A549 (cell line): ENCODE measurements around the gene CDH6. TPM values are rescaled to one million over a fixed set of nuclear protein-coding genes. Genes with fewer than 3 reads are reported as not detected.

Source experiments
- ATAC-seq, 2 experiments: fragments of 200-7000 bp in 1 of 2; fragments of >200 bp in 1 of 2; cut with Nextera tagmentation in 1 of 2; cut with Tn5 transposase in 1 of 2; 3 replicates each; pipeline versions ENCODE4 v1.8.0 to v1.9.1; 2018 to 2020; ENCODE audit warnings: mild to moderate bottlenecking in 1 of 2, moderate library complexity in 1 of 2
- CTCF ChIA-PET: fragments of 300-600 bp; sonication (Branson Sonifier 250); formaldehyde crosslinking; extraction: SDS; loops from one replicate; lab custom pipeline; 2021; ENCODE audit warnings: antibody characterized with exemption, inconsistent platforms; lab: Yijun Ruan, JAX
- POLR2A ChIA-PET: fragments of 350-600 bp; formaldehyde crosslinking; extraction: SDS; loops from one replicate; lab custom pipeline; 2021; ENCODE audit warnings: antibody characterized with exemption, inconsistent platforms; lab: Yijun Ruan, JAX
- DNase-seq, 2 experiments: peaks; one replicate each; pipeline versions ENCODE4 v3.0.0 to v3.0.0-alpha.2; 2011 to 2016; ENCODE audit warnings: low read depth in 1 of 2, low spot score in 1 of 2
- FAIRE-seq: peaks from 2 replicates; lab custom pipeline; 2011; peaks lifted over from hg19 to GRCh38; lab: Jason Lieb, UNC
- H3K27ac ChIP-seq, 2 experiments: fragments of >200 bp; sonication (Bioruptor Twin); formaldehyde crosslinking; 3 replicates each; pipeline ENCODE4 v1.5.1; 2016 to 2017
- H3K4me1 ChIP-seq: fragments of >200 bp; sonication (Bioruptor Twin); formaldehyde crosslinking; 3 replicates; pipeline ENCODE4 v1.6.1; 2016
- H3K4me2 ChIP-seq: fragments of >200 bp; sonication (Bioruptor Twin); formaldehyde crosslinking; 3 replicates; pipeline ENCODE4 v1.6.1; 2016
- H3K4me3 ChIP-seq: fragments of >200 bp; sonication (Bioruptor Twin); formaldehyde crosslinking; 3 replicates; pipeline ENCODE4 v1.5.1; 2016
- H3K9me3 ChIP-seq: fragments of >200 bp; sonication (Bioruptor Twin); formaldehyde crosslinking; 3 replicates; pipeline ENCODE4 v1.6.1; 2016
- CBX2 ChIP-seq: fragments of 200-600 bp; sonication (generic); IDR thresholded peaks from 2 replicates; pipeline ENCODE4 v1.6.1; 2016; ENCODE audit warnings: low read depth, mild to moderate bottlenecking, borderline replicate concordance
- E2F6 ChIP-seq: IDR thresholded peaks from 2 replicates; pipeline ENCODE4 v1.6.1; 2012; ENCODE audit warnings: low read depth, borderline replicate concordance
- EHF ChIP-seq: fragments of 250-450 bp; sonication (Bioruptor Pico); IDR thresholded peaks from 2 replicates; pipeline ENCODE4 v1.5.0; 2020; ENCODE audit warnings: mild to moderate bottlenecking
- EHMT2 ChIP-seq: fragments of 200-600 bp; sonication (generic); IDR thresholded peaks from 2 replicates; pipeline ENCODE4 v1.6.1; 2016; ENCODE audit warnings: antibody characterized with exemption, low read depth, mild to moderate bottlenecking, moderate library complexity
- ESRRA ChIP-seq: fragments of 150-350 bp; IDR thresholded peaks from 2 replicates; pipeline ENCODE4 v1.6.1; 2014; ENCODE audit warnings: mild to moderate bottlenecking, low read length, borderline replicate concordance
- FOSL2 ChIP-seq, 2 experiments: fragments of 450-650 bp in 1 of 2; fragments of >200 bp in 1 of 2; sonication (Bioruptor Twin) in 1 of 2; formaldehyde crosslinking; IDR thresholded peaks; 2 replicates each; pipeline versions ENCODE4 v1.5.0 to v1.6.1; 2016 to 2020; ENCODE audit warnings: mild to moderate bottlenecking in 1 of 2, moderate library complexity in 1 of 2
- FOXS1 ChIP-seq: fragments of 250-450 bp; sonication (Bioruptor Pico); IDR thresholded peaks from 2 replicates; pipeline ENCODE4 v1.5.0; 2020; ENCODE audit warnings: mild to moderate bottlenecking, moderate library complexity
- GATA3 ChIP-seq: IDR thresholded peaks from 2 replicates; pipeline ENCODE4 v1.6.1; 2012; ENCODE audit warnings: borderline replicate concordance
- HDAC2 ChIP-seq: fragments of 200-600 bp; sonication (generic); IDR thresholded peaks from 2 replicates; pipeline ENCODE4 v1.6.1; 2016
- HOXB5 ChIP-seq: fragments of 250-450 bp; sonication (Bioruptor Pico); IDR thresholded peaks from 2 replicates; pipeline ENCODE4 v1.5.0; 2020; ENCODE audit warnings: mild to moderate bottlenecking, moderate library complexity
- JUN ChIP-seq, 2 experiments: fragments of >200 bp; sonication (Bioruptor Twin); formaldehyde crosslinking; IDR thresholded peaks; 2 replicates in 1 of 2; 3 replicates in 1 of 2; pipeline ENCODE4 v1.6.1; 2016 to 2017
- KDM5A ChIP-seq: fragments of 200-600 bp; sonication (generic); IDR thresholded peaks from 2 replicates; pipeline ENCODE4 v1.6.1; 2016; ENCODE audit warnings: antibody characterized with exemption, mild to moderate bottlenecking
- NFE2L2 ChIP-seq: fragments of 150-350 bp; conservative IDR thresholded peaks from 2 replicates; pipeline ENCODE4 v1.6.1; 2014; ENCODE audit warnings: low read length
- NPAS2 ChIP-seq: fragments of 250-450 bp; sonication (Bioruptor Pico); IDR thresholded peaks from 2 replicates; pipeline ENCODE4 v1.8.0; 2022; ENCODE audit warnings: mild to moderate bottlenecking, moderate library complexity, borderline replicate concordance
- RFX5 ChIP-seq: fragments of 450-650 bp; IDR thresholded peaks from 2 replicates; pipeline ENCODE4 v1.7.1; 2014; ENCODE audit warnings: antibody characterized with exemption, mild to moderate bottlenecking, moderate library complexity
- RNF2 ChIP-seq: fragments of 200-600 bp; sonication (generic); IDR thresholded peaks from 2 replicates; pipeline ENCODE4 v1.6.1; 2016; ENCODE audit warnings: low read depth, mild to moderate bottlenecking, antibody characterized with exemption, moderate library complexity, borderline replicate concordance
- SMC3 ChIP-seq: fragments of >200 bp; sonication (Bioruptor Twin); formaldehyde crosslinking; IDR thresholded peaks from 3 replicates; pipeline ENCODE4 v1.6.1; 2018; ENCODE audit warnings: inconsistent platforms
- SREBF2 ChIP-seq: fragments of 450-650 bp; IDR thresholded peaks from 2 replicates; pipeline ENCODE4 v1.6.1; 2014; ENCODE audit warnings: mild to moderate bottlenecking, moderate library complexity
- TFCP2L1 ChIP-seq: fragments of 250-450 bp; sonication (Bioruptor Pico); IDR thresholded peaks from 2 replicates; pipeline ENCODE4 v1.5.0; 2021; ENCODE audit warnings: mild to moderate bottlenecking
- USF2 ChIP-seq: fragments of 450-650 bp; IDR thresholded peaks from 2 replicates; pipeline ENCODE4 v1.6.1; 2014; ENCODE audit warnings: antibody characterized with exemption
- ZC3H11A ChIP-seq: fragments of 450-650 bp; IDR thresholded peaks from 2 replicates; pipeline ENCODE4 v1.6.1; 2014; ENCODE audit warnings: antibody characterized with exemption, mild to moderate bottlenecking
- ZFP36 ChIP-seq: fragments of 450-650 bp; IDR thresholded peaks from 2 replicates; pipeline ENCODE4 v1.6.1; 2014; ENCODE audit warnings: borderline replicate concordance; ENCODE audit not compliant: partially characterized antibody
- WGBS: methylation state at CpG from one replicate; pipeline ENCODE4 v1.1.6; 2017; ENCODE audit errors: missing lambda C conversion rate; 5-methylcytosine and 5-hydroxymethylcytosine counted together
- polyA plus RNA-seq, 4 experiments: library from polyadenylated mRNA; depleted of rRNA in 3 of 4; stranded (reverse); fragments of >200 nt; fragmentation: RNase III in 1 of 4; extraction: RNeasy Plus Mini Kit Qiagen cat#74134 plus additional on column Dnase treatment in 1 of 4; gene quantifications; 2 replicates in 3 of 4; 3 replicates in 1 of 4; pipeline ENCODE4 v1.2.3, GENCODE V29; 2011 to 2017
- TF ChIP-seq, protein P1 (sequence below): fragments of >200 bp; sonication (Bioruptor Twin); formaldehyde crosslinking; IDR thresholded peaks from 3 replicates; pipeline ENCODE4 v1.5.1; 2016
- TF ChIP-seq, protein P2 (sequence below): fragments of 250-450 bp; sonication (Bioruptor Pico); IDR thresholded peaks from 2 replicates; pipeline ENCODE4 v1.5.0; 2020; ENCODE audit warnings: low read depth, mild to moderate bottlenecking, moderate library complexity
- TF ChIP-seq, protein P3 (sequence below): fragments of 250-450 bp; sonication (Bioruptor Pico); IDR thresholded peaks from 2 replicates; pipeline ENCODE4 v1.5.0; 2021; ENCODE audit warnings: mild to moderate bottlenecking, moderate library complexity, borderline replicate concordance
- TF ChIP-seq, protein P4 (sequence below): fragments of >200 bp; sonication (Bioruptor Twin); formaldehyde crosslinking; IDR thresholded peaks from 2 replicates; pipeline ENCODE4 v1.6.1; 2016

Gene CDH6
- polyA plus RNA-seq, 2 of the 4 experiments (the other 2 are of a cell fraction) = 0.25 to 0.61 TPM

DNA sequence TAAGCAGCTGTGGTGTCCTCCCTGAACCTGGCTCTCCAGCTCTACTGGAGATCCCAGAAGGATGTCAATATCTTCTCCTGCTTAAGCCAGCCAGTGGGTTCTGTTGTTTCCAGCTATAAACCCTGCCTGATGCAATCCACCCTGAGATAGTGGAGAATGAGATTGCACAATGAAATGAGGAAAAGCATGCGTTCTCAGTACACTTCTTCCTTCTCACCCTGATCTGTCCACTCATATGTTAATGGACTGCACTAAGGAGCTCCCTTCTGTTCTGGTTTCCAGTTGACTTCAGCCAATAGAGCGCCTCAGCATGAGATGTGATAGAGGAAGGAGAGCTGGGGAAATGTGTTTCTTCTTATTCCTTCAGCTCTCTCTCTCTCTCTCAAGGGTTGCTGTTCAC is 40.0 kb upstream of the CDH6 start:
- FAIRE-seq = no peak
- Histone ChIP-seq H3K4me1 (0 out of 3 replicates have a peak, but pooled peaks cover 6% of the 10 kb centered on the region), H3K9me3 (no peaks in the 10 kb centered on the region), H3K4me2 (no peak overlapping the region), H3K4me3 (no peak overlapping the region)
- CTCF ChIA-PET = interaction anchor here (0.6 kb wide), 1 partner anchor 459 kb away, joined by 3 read pairs; no protein-coding TSS in a partner anchor
- POLR2A ChIA-PET = no interaction called here
- DNase-seq = no peak
- WGBS = 57% methylated on average over 2 of the region's 2 CpGs
- TF ChIP-seq SREBF2 = no peak
- TF ChIP-seq SMC3 = no peak
- no peak for TF ChIP-seq EHF (CRISPR knock-in tag)
- TF ChIP-seq HDAC2 = no peak
- no peak for TF ChIP-seq KDM5A
- no peak for TF ChIP-seq ZFP36
- TF ChIP-seq, all 56 proteins: peak for 0
- no peak overlapping the region for H3K27ac ChIP-seq
- no peak for ATAC-seq

DNA sequence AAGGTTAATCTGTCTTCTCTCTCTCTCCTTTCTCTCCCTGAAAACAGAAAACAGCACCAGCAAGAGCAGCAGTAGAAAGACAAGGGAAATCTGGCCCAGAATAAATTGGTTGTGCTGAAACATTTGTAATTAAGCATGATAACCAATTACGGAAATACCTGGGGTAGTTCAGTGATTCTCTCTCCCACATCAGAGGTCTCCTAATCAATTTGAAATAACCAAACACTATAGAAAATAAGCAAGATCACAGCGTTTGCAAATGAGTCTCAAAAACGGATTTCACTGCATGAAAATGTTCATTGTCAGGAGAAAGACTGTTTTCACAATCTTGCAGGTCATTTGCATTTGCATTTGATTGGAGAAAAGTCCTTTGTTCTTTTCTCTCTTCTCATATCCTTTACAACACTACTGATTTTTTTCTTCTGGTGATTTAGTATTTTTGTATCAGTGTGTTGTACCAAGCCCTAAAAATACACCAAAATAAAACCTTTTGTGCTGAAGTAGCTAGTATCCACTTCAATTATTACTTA is 36.8 kb upstream of the CDH6 start:
- TF ChIP-seq, protein P1, sequence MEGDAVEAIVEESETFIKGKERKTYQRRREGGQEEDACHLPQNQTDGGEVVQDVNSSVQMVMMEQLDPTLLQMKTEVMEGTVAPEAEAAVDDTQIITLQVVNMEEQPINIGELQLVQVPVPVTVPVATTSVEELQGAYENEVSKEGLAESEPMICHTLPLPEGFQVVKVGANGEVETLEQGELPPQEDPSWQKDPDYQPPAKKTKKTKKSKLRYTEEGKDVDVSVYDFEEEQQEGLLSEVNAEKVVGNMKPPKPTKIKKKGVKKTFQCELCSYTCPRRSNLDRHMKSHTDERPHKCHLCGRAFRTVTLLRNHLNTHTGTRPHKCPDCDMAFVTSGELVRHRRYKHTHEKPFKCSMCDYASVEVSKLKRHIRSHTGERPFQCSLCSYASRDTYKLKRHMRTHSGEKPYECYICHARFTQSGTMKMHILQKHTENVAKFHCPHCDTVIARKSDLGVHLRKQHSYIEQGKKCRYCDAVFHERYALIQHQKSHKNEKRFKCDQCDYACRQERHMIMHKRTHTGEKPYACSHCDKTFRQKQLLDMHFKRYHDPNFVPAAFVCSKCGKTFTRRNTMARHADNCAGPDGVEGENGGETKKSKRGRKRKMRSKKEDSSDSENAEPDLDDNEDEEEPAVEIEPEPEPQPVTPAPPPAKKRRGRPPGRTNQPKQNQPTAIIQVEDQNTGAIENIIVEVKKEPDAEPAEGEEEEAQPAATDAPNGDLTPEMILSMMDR = no peak
- TF ChIP-seq ZC3H11A (no peak), EHMT2 (no peak), E2F6 (no peak), TFCP2L1 (no peak), USF2 (no peak), NFE2L2 (no peak)
- TF ChIP-seq, protein P2, sequence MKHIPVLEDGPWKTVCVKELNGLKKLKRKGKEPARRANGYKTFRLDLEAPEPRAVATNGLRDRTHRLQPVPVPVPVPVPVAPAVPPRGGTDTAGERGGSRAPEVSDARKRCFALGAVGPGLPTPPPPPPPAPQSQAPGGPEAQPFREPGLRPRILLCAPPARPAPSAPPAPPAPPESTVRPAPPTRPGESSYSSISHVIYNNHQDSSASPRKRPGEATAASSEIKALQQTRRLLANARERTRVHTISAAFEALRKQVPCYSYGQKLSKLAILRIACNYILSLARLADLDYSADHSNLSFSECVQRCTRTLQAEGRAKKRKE (CRISPR knock-in tag) = no peak
- TF ChIP-seq, protein P3, sequence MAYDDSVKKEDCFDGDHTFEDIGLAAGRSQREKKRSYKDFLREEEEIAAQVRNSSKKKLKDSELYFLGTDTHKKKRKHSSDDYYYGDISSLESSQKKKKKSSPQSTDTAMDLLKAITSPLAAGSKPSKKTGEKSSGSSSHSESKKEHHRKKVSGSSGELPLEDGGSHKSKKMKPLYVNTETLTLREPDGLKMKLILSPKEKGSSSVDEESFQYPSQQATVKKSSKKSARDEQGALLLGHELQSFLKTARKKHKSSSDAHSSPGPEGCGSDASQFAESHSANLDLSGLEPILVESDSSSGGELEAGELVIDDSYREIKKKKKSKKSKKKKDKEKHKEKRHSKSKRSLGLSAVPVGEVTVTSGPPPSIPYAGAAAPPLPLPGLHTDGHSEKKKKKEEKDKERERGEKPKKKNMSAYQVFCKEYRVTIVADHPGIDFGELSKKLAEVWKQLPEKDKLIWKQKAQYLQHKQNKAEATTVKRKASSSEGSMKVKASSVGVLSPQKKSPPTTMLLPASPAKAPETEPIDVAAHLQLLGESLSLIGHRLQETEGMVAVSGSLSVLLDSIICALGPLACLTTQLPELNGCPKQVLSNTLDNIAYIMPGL (CRISPR knock-in tag) = no peak
- ATAC-seq (no peak), FAIRE-seq (no peak), DNase-seq (no peak)
- Histone ChIP-seq H3K9me3 (no peaks in the 10 kb centered on the region), H3K4me2 (no peak overlapping the region), H3K27ac (no peak overlapping the region), H3K4me1 (no peaks in the 10 kb centered on the region), H3K4me3 (no peak overlapping the region)
- CTCF ChIA-PET = no interaction called here
- POLR2A ChIA-PET = no interaction called here
- WGBS = 36% methylated on average over 3 of the region's 3 CpGs

DNA sequence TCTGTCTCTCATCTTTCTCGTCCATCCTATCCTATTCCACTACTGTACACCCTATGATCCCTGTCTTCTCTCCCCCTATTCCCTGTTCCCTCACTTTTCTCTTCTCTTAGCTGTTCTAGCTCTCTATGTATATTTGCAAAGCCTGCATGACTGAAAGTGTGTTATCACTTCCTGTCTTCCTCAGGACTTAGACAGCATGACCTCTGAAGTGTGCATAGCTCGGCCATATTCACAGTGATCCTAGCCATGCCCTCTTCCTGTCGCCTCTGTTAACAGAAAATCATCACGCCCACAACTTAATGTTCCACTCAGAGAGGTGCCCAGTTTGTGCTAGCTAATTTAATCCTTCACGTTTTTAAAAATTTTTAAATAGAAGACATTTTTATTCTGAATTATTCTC is 35.8 kb upstream of the CDH6 start:
- Histone ChIP-seq H3K4me1 (no peaks in the 10 kb centered on the region), H3K27ac (no peak overlapping the region), H3K4me2 (no peak overlapping the region), H3K9me3 (no peaks in the 10 kb centered on the region), H3K4me3 (no peak overlapping the region)
- ATAC-seq (no peak), DNase-seq (no peak), FAIRE-seq (no peak)
- CTCF ChIA-PET = no interaction called here
- POLR2A ChIA-PET = no interaction called here
- 18% methylated on average over 5 of the region's 5 CpGs for WGBS
- no peak for TF ChIP-seq RFX5
- no peak for TF ChIP-seq RNF2
- no peak for TF ChIP-seq FOSL2 (IDR thresholded peaks at IDR 0.05)
- TF ChIP-seq FOSL2 (CRISPR knock-in tag; IDR thresholded peaks at IDR 0.05) = no peak
- no peak for TF ChIP-seq ESRRA
- TF ChIP-seq, protein P1 = no peak
- no peak for TF ChIP-seq NPAS2 (CRISPR knock-in tag)
- TF ChIP-seq HOXB5 (CRISPR knock-in tag) = no peak
- no peak for TF ChIP-seq JUN (IDR thresholded peaks at IDR 0.05)
- no peak for TF ChIP-seq FOXS1 (CRISPR knock-in tag)
- no peak for TF ChIP-seq ZFP36
- TF ChIP-seq, protein P4, sequence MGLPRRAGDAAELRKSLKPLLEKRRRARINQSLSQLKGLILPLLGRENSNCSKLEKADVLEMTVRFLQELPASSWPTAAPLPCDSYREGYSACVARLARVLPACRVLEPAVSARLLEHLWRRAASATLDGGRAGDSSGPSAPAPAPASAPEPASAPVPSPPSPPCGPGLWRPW = no peak
- TF ChIP-seq GATA3 = no peak
- no peak for TF ChIP-seq CBX2
